H9 (cell line): ENCODE measurements around the gene ITPK1. TPM values are rescaled to one million over a fixed set of nuclear protein-coding genes. Genes with fewer than 3 reads are reported as not detected.

Experiments
- DNase-seq: peaks from one replicate; pipeline ENCODE4 v3.0.0-alpha.2; 2017
- H2AFZ ChIP-seq: one replicate; pipeline ENCODE4 v1.6.1; 2013; ENCODE audit warnings: mild to moderate bottlenecking, low read length, control low read depth, moderate library complexity
- H2AK5ac ChIP-seq: 2 replicates; pipeline ENCODE4 v1.6.1; 2013; ENCODE audit warnings: low read length, control low read depth, mixed read lengths; ENCODE audit not compliant: insufficient read length
- H2BK120ac ChIP-seq: one replicate; pipeline ENCODE4 v1.6.1; 2013; ENCODE audit warnings: low read depth, mild to moderate bottlenecking, low read length, control low read depth, inconsistent platforms; ENCODE audit not compliant: poor library complexity, severe bottlenecking
- H2BK12ac ChIP-seq: 2 replicates; pipeline ENCODE4 v1.6.1; 2013; ENCODE audit warnings: low read length, control low read depth, mixed read lengths, low read depth; ENCODE audit not compliant: insufficient read length
- H2BK15ac ChIP-seq: 2 replicates; pipeline ENCODE4 v1.6.1; 2013; ENCODE audit warnings: low read depth, low read length, control low read depth
- H2BK20ac ChIP-seq: one replicate; pipeline ENCODE4 v1.6.1; 2013; ENCODE audit warnings: low read depth, mild to moderate bottlenecking, low read length, control low read depth, inconsistent platforms; ENCODE audit not compliant: poor library complexity, severe bottlenecking
- H2BK5ac ChIP-seq: 2 replicates; pipeline ENCODE4 v1.6.1; 2013; ENCODE audit warnings: low read length, control low read depth, mixed read lengths; ENCODE audit not compliant: insufficient read length
- H3K14ac ChIP-seq: 2 replicates; pipeline ENCODE4 v1.6.1; 2013; ENCODE audit warnings: low read length, control low read depth; ENCODE audit not compliant: insufficient read depth
- H3K18ac ChIP-seq: 2 replicates; pipeline ENCODE4 v1.6.1; 2013; ENCODE audit warnings: low read depth, mild to moderate bottlenecking, mixed read lengths, low read length, control low read depth; ENCODE audit not compliant: insufficient read length
- H3K23ac ChIP-seq: 2 replicates; pipeline ENCODE4 v1.6.1; 2013; ENCODE audit warnings: low read length, control low read depth, mixed read lengths, low read depth; ENCODE audit not compliant: insufficient read length
- H3K23me2 ChIP-seq: 2 replicates; pipeline ENCODE4 v1.6.1; 2013; ENCODE audit warnings: low read depth, mild to moderate bottlenecking, mixed read lengths, low read length, control low read depth; ENCODE audit not compliant: insufficient read length, poor library complexity, severe bottlenecking
- H3K27ac ChIP-seq: 2 replicates; pipeline ENCODE4 v1.5.1; 2013; ENCODE audit warnings: low read length, control low read depth, mixed read lengths, low read depth; ENCODE audit not compliant: insufficient read length
- H3K27me3 ChIP-seq: 2 replicates; pipeline ENCODE4 v1.6.1; 2013; ENCODE audit warnings: low read length, control low read depth, inconsistent platforms; ENCODE audit not compliant: insufficient read depth
- H3K4ac ChIP-seq: 2 replicates; pipeline ENCODE4 v1.6.1; 2013; ENCODE audit warnings: low read depth, mild to moderate bottlenecking, control low read depth, inconsistent platforms, low read length, moderate library complexity
- H3K4me1 ChIP-seq: 2 replicates; pipeline ENCODE4 v1.6.1; 2013; ENCODE audit warnings: low read length, control low read depth, inconsistent platforms; ENCODE audit not compliant: insufficient read depth
- H3K4me2 ChIP-seq: 2 replicates; pipeline ENCODE4 v1.6.1; 2013; ENCODE audit warnings: low read length, control low read depth, mixed read lengths; ENCODE audit not compliant: insufficient read length, insufficient read depth
- H3K56ac ChIP-seq: 2 replicates; pipeline ENCODE4 v1.6.1; 2013; ENCODE audit warnings: low read depth, mild to moderate bottlenecking, mixed read lengths, low read length, control low read depth; ENCODE audit not compliant: insufficient read length
- H3K79me1 ChIP-seq: 2 replicates; pipeline ENCODE4 v1.6.1; 2013; ENCODE audit warnings: low read depth, mild to moderate bottlenecking, moderate library complexity, low read length, control low read depth, inconsistent platforms; ENCODE audit not compliant: insufficient read depth, poor library complexity, severe bottlenecking
- H3K79me2 ChIP-seq: 2 replicates; pipeline ENCODE4 v1.6.1; 2013; ENCODE audit warnings: low read length, control low read depth, inconsistent platforms; ENCODE audit not compliant: insufficient read depth
- H3K9ac ChIP-seq: 2 replicates; pipeline ENCODE4 v1.6.1; 2013; ENCODE audit warnings: low read length, control low read depth, mixed read lengths; ENCODE audit not compliant: insufficient read length; ENCODE audit errors: extremely low read depth
- H3K9me3 ChIP-seq: one replicate; pipeline ENCODE4 v1.6.1; 2013; ENCODE audit warnings: low read depth, low read length, inconsistent platforms; ENCODE audit not compliant: control insufficient read depth
- H3T11ph ChIP-seq: one replicate; pipeline ENCODE4 v1.6.1; 2013; ENCODE audit warnings: mild to moderate bottlenecking, low read length, control low read depth, inconsistent platforms
- H4K20me1 ChIP-seq: one replicate; pipeline ENCODE4 v1.6.1; 2013; ENCODE audit not compliant: control insufficient read depth, insufficient read length, insufficient read depth
- H4K5ac ChIP-seq: 2 replicates; pipeline ENCODE4 v1.6.1; 2013; ENCODE audit warnings: low read depth, mild to moderate bottlenecking, mixed read lengths, low read length, control low read depth; ENCODE audit not compliant: insufficient read length
- H4K8ac ChIP-seq: replicated peaks from 2 replicates; pipeline ENCODE4 v1.6.1; 2013; ENCODE audit warnings: low read length, control low read depth, mixed read lengths, low read depth; ENCODE audit not compliant: insufficient read length
- H4K91ac ChIP-seq: 2 replicates; pipeline ENCODE4 v1.6.1; 2013; ENCODE audit warnings: low read depth, mild to moderate bottlenecking, moderate library complexity, mixed read lengths, low read length, control low read depth; ENCODE audit not compliant: insufficient read length
- H3K27ac Mint-ChIP-seq, 3 experiments: 2 replicates in 2 of 3; 3 replicates in 1 of 3; pipeline ENCODE4 v1.8.0; 2020 to 2021; ENCODE audit warnings: mixed read lengths in 3 of 3, mild to moderate bottlenecking in 1 of 3, moderate library complexity in 1 of 3
- H3K27me3 Mint-ChIP-seq: 2 replicates; pipeline ENCODE4 v1.8.0; 2021; ENCODE audit warnings: low read depth, mild to moderate bottlenecking, moderate library complexity, mixed read lengths
- H3K36me3 Mint-ChIP-seq, 3 experiments: 2 replicates in 2 of 3; 3 replicates in 1 of 3; pipeline ENCODE4 v1.8.0; 2020 to 2021; ENCODE audit warnings: low read depth in 3 of 3, mixed read lengths in 3 of 3; ENCODE audit not compliant: insufficient read depth in 1 of 3
- H3K4me1 Mint-ChIP-seq, 2 experiments: 2 replicates each; pipeline ENCODE4 v1.8.0; 2020; ENCODE audit warnings: mixed read lengths in 2 of 2
- H3K4me3 Mint-ChIP-seq, 2 experiments: 2 replicates in 1 of 2; 3 replicates in 1 of 2; pipeline ENCODE4 v1.8.0; 2020 to 2021; ENCODE audit warnings: mild to moderate bottlenecking in 2 of 2, mixed read lengths in 2 of 2, moderate library complexity in 1 of 2
- H3K9me3 Mint-ChIP-seq, 2 experiments: 2 replicates in 1 of 2; 3 replicates in 1 of 2; pipeline ENCODE4 v1.8.0; 2020; ENCODE audit warnings: mild to moderate bottlenecking in 2 of 2, mixed read lengths in 2 of 2, moderate library complexity in 1 of 2
- WGBS: extraction: QIAGEN DNeasy Blood & Tissue Kit; methylation state at CpG from one replicate; pipeline ENCODE4 v1.1.7; 2013; ENCODE audit warnings: missing lambda C conversion rate, low lambda C conversion rate, mixed read lengths; ENCODE audit not compliant: insufficient read length; ENCODE audit errors: extremely low coverage; 5-methylcytosine and 5-hydroxymethylcytosine counted together
- total RNA-seq: library from RNA; stranded (reverse); gene quantifications from 2 replicates; pipeline ENCODE4 v1.2.1, GENCODE V29; 2021
- TF ChIP-seq, protein P1 (sequence below): fragments of 200-600 bp; sonication (generic); conservative IDR thresholded peaks from 3 replicates; pipeline ENCODE4 v1.8.0; 2021; ENCODE audit warnings: antibody characterized with exemption, mild to moderate bottlenecking

ITPK1 gene
- total RNA-seq, 1 experiment from 2014 or later = 92.7 TPM

DNA sequence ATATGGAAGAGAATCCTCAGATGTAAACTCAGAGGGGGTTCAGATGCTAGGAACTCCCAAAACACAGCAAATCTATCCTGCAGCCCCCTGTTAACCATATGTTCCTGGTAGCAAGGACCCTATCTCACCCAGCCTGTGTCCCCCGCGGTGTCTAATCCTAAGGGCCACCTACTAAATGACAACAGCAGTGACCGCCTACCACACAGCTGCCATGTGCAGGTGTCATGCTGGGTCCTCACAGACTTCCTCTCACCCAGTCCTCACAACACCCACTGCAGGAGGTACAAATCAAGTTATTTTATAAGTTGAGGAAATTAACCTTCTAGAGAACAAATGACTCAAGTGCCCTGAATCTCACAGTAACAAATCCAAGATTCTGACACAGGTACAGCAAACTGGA, 73.9 kb downstream of the ITPK1 start:
- Mint-ChIP-seq H3K4me1 (peaks cover 83 to 85% of the 10 kb centered on the region in 2 experiments), H3K9me3 (no peaks in the 10 kb centered on the region; a peak in 1 of 5 replicates), H3K27ac (peak overlapping the region in 1 of 3 experiments; percentile 93; a peak in 1 of 7 replicates), H3K4me3 (peak overlapping the region in 1 of 2 experiments; percentile 59; a peak in 2 of 5 replicates), H3K36me3 (no peaks in the 10 kb centered on the region), H3K27me3 (no peaks in the 10 kb centered on the region; the same call in none of the 2 replicates)
- Histone ChIP-seq H3K56ac (no peak overlapping the region), H3K4me2 (no peak overlapping the region), H3K9me3 (no peaks in the 10 kb centered on the region), H2BK5ac (no peak overlapping the region), H3K18ac (no peak overlapping the region), H2AK5ac (no peak overlapping the region), H3K4ac (no peak overlapping the region), H3T11ph (no peak overlapping the region), H2BK120ac (no peak overlapping the region), H4K20me1 (no peaks in the 10 kb centered on the region), H2AFZ (no peak overlapping the region), H3K27ac (no peak overlapping the region), H3K79me2 (peaks cover 3% of the 10 kb centered on the region; the same call in 1 of the 2 replicates), H3K27me3 (no peaks in the 10 kb centered on the region), H3K23ac (no peak overlapping the region), H3K79me1 (peaks cover 10% of the 10 kb centered on the region), H3K4me1 (peaks cover 28% of the 10 kb centered on the region; the same call in 1 of the 2 replicates), H4K8ac (no peak overlapping the region), H2BK20ac (no peak overlapping the region), H3K23me2 (no peaks in the 10 kb centered on the region), H4K5ac (no peak overlapping the region), H3K9ac (no peak overlapping the region), H2BK15ac (no peak overlapping the region), H4K91ac (no peak overlapping the region), H3K14ac (no peak overlapping the region), H2BK12ac (no peak overlapping the region)
- WGBS = no CpG with 5 or more reads among the region's 3 CpGs
- DNase-seq = no peak
- TF ChIP-seq, protein P1, sequence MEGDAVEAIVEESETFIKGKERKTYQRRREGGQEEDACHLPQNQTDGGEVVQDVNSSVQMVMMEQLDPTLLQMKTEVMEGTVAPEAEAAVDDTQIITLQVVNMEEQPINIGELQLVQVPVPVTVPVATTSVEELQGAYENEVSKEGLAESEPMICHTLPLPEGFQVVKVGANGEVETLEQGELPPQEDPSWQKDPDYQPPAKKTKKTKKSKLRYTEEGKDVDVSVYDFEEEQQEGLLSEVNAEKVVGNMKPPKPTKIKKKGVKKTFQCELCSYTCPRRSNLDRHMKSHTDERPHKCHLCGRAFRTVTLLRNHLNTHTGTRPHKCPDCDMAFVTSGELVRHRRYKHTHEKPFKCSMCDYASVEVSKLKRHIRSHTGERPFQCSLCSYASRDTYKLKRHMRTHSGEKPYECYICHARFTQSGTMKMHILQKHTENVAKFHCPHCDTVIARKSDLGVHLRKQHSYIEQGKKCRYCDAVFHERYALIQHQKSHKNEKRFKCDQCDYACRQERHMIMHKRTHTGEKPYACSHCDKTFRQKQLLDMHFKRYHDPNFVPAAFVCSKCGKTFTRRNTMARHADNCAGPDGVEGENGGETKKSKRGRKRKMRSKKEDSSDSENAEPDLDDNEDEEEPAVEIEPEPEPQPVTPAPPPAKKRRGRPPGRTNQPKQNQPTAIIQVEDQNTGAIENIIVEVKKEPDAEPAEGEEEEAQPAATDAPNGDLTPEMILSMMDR = no peak
